ENCODE data around the gene CASZ1.

Gene CASZ1

GRCh38 chr1:10639775-10640578 is 156.5 kb downstream of the CASZ1 start:
- FAIRE-seq (no peak), DNase-seq (ENCODE audit: low spot score) (no peak)

GRCh38 chr1:10639011-10639774 is 157.3 kb downstream of the CASZ1 start:
- DNase-seq (ENCODE audit: low spot score) (no peak), FAIRE-seq (no peak)

- no peak for DNase-seq (ENCODE audit: low spot score)
- FAIRE-seq = no peak
Measured at GRCh38 chr1:10638559-10639005, 157.9 kb downstream of the CASZ1 start.

GRCh38 chr1:10637834-10638558 is 158.4 kb downstream of the CASZ1 start:
- DNase-seq (ENCODE audit: low spot score) (no peak), FAIRE-seq (no peak)

GRCh38 chr1:10637400-10637799 is 159.0 kb downstream of the CASZ1 start:
- FAIRE-seq (no peak), DNase-seq (ENCODE audit: low spot score) (no peak)

- FAIRE-seq = no peak
- no peak for DNase-seq (ENCODE audit: low spot score)
Measured at GRCh38 chr1:10635992-10636391, 160.5 kb downstream of the CASZ1 start.

- FAIRE-seq (no peak), DNase-seq (ENCODE audit: low spot score) (no peak)
Measured at GRCh38 chr1:10635085-10635896, 161.2 kb downstream of the CASZ1 start.

- DNase-seq (ENCODE audit: low spot score) (no peak), FAIRE-seq (no peak)
Measured at GRCh38 chr1:10634428-10635084, 161.9 kb downstream of the CASZ1 start.

- DNase-seq (ENCODE audit: low spot score) (no peak), FAIRE-seq (no peak)
Measured at GRCh38 chr1:10634075-10634427, 162.4 kb downstream of the CASZ1 start.

GRCh38 chr1:10633416-10633815 is 163.0 kb downstream of the CASZ1 start:
- FAIRE-seq = no peak
- no peak for DNase-seq (ENCODE audit: low spot score)

- no peak for FAIRE-seq
Measured at GRCh38 chr1:10632691-10633090, 163.8 kb downstream of the CASZ1 start.

GRCh38 chr1:10631811-10632593 is 164.4 kb downstream of the CASZ1 start:
- DNase-seq (ENCODE audit: low spot score) (no peak), FAIRE-seq (no peak)

More at GRCh38 chr1:10632691-10633090, 163.8 kb downstream of the CASZ1 start:
- DNase-seq (ENCODE audit: low spot score) = no peak

GRCh38 chr1:10631121-10631810 is 165.2 kb downstream of the CASZ1 start:
- FAIRE-seq = no peak
- DNase-seq (ENCODE audit: low spot score) = no peak

GRCh38 chr1:10630661-10631120 is 165.8 kb downstream of the CASZ1 start:
- FAIRE-seq = no peak
- no peak for DNase-seq (ENCODE audit: low spot score)

- DNase-seq (ENCODE audit: low spot score) (no peak), FAIRE-seq (no peak)
Measured at GRCh38 chr1:10629816-10630571, 166.5 kb downstream of the CASZ1 start.

GRCh38 chr1:10629091-10629815 is 167.2 kb downstream of the CASZ1 start:
- FAIRE-seq = no peak
- no peak for DNase-seq (ENCODE audit: low spot score)

GRCh38 chr1:10628685-10629084 is 167.8 kb downstream of the CASZ1 start:
- DNase-seq (ENCODE audit: low spot score) (no peak), FAIRE-seq (no peak)

Data from RCC 7860 (cell line).